Mesodermal cell (in vitro differentiated cells): ENCODE measurements around the gene GRM4.

ENCODE experiments used
- H3K27ac ChIP-seq: 2 replicates; pipeline ENCODE4 v1.7.0; 2013; ENCODE audit warnings: mild to moderate bottlenecking, low read depth, low read length, moderate library complexity; ENCODE audit not compliant: severe bottlenecking
- H3K36me3 ChIP-seq: 2 replicates; pipeline ENCODE4 v1.7.1; 2013; ENCODE audit warnings: mild to moderate bottlenecking, low read length, moderate library complexity; ENCODE audit not compliant: control insufficient read depth, insufficient read depth
- H3K4me1 ChIP-seq: one replicate; pipeline ENCODE4 v1.7.1; 2013; ENCODE audit warnings: mild to moderate bottlenecking, low read length; ENCODE audit not compliant: insufficient read depth, control insufficient read depth, poor library complexity, severe bottlenecking
- H3K4me3 ChIP-seq: 2 replicates; pipeline ENCODE4 v1.7.0; 2013; ENCODE audit warnings: low read length, control low read depth, mild to moderate bottlenecking; ENCODE audit not compliant: insufficient read depth, poor library complexity, severe bottlenecking; ENCODE audit errors: extremely low read depth
- H3K9me3 ChIP-seq: 2 replicates; pipeline ENCODE4 v1.7.1; 2013; ENCODE audit warnings: mild to moderate bottlenecking, low read length, moderate library complexity; ENCODE audit not compliant: control insufficient read depth
- WGBS, 2 experiments: methylation state at CpG; one replicate each; pipeline ENCODE4 v1.1.5; 2013; ENCODE audit warnings: missing lambda C conversion rate in 2 of 2; ENCODE audit not compliant: insufficient coverage in 2 of 2; 5-methylcytosine and 5-hydroxymethylcytosine counted together

The GRM4 gene

GRCh38 chr6:34125939-34126338 is 19.9 kb downstream of the GRM4 start:
- Histone ChIP-seq H3K9me3 (no peaks in the 10 kb centered on the region), H3K36me3 (no peaks in the 10 kb centered on the region), H3K4me3 (no peak overlapping the region), H3K27ac (no peak overlapping the region), H3K4me1 (no peaks in the 10 kb centered on the region)
- 93 to 100% methylated on average over 1 to 3 of the region's 3 CpGs for WGBS, 2 experiments

- Histone ChIP-seq H3K4me1 (no peaks in the 10 kb centered on the region), H3K36me3 (no peaks in the 10 kb centered on the region), H3K27ac (no peak overlapping the region), H3K4me3 (no peak overlapping the region), H3K9me3 (no peaks in the 10 kb centered on the region)
- 72 to 83% methylated on average over 8 to 10 of the region's 13 CpGs for WGBS, 2 experiments
These were observed 24.8 kb downstream of the GRM4 start for GRCh38 chr6:34120953-34121675.

- H3K4me1 ChIP-seq, result no peaks in the 10 kb centered on the region
- no peaks in the 10 kb centered on the region for H3K9me3 ChIP-seq
- no peaks in the 10 kb centered on the region for H3K36me3 ChIP-seq
- 92 to 96% methylated on average over 9 to 10 of the region's 11 CpGs for WGBS, 2 experiments
- no peak overlapping the region for H3K4me3 ChIP-seq
- H3K27ac ChIP-seq, result no peak overlapping the region
These were observed 30.0 kb downstream of the GRM4 start for GRCh38 chr6:34115915-34116314.

GRCh38 chr6:34115403-34115795 is 30.5 kb downstream of the GRM4 start:
- no peak overlapping the region for H3K4me3 ChIP-seq
- no peaks in the 10 kb centered on the region for H3K36me3 ChIP-seq
- H3K9me3 ChIP-seq, result no peaks in the 10 kb centered on the region
- no peak overlapping the region for H3K27ac ChIP-seq
- 47 to 65% methylated on average over 9 of the region's 10 CpGs for WGBS, 2 experiments
- H3K4me1 ChIP-seq, result no peaks in the 10 kb centered on the region

- Histone ChIP-seq H3K36me3 (no peaks in the 10 kb centered on the region), H3K4me1 (no peaks in the 10 kb centered on the region), H3K4me3 (no peak overlapping the region), H3K27ac (no peak overlapping the region), H3K9me3 (no peaks in the 10 kb centered on the region)
- WGBS, 2 experiments, result 79 to 80% methylated on average over 15 to 16 of the region's 16 CpGs
These were observed 31.0 kb downstream of the GRM4 start for GRCh38 chr6:34114695-34115402.

- H3K4me3 ChIP-seq, result no peak overlapping the region
- 50 to 68% methylated on average over 2 to 3 of the region's 3 CpGs for WGBS, 2 experiments
These were observed 32.4 kb downstream of the GRM4 start for GRCh38 chr6:34113532-34113931.

DNA sequence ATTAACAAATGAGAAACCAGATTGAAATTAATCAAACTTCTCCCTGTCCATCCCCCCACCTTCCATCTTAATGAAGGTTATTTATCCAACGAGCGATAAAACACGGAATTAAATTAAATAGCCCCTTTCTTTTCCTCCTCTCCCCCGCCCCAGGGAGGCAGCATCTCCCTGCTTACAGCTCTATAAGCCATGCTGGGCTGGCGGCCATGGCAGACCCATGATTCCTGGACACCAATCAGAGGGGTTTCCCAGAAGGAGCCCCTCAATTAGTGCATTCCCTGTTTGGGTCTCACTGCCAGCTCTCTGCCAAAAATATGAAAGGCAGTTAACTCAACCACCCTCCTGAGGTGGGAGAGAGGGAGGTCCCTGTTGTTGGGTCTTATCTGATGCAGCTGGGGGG is 33.8 kb downstream of the GRM4 start:
- Histone ChIP-seq H3K9me3 (no peaks in the 10 kb centered on the region), H3K27ac (no peak overlapping the region), H3K4me1 (no peaks in the 10 kb centered on the region), H3K36me3 (no peaks in the 10 kb centered on the region), H3K4me3 (no peak overlapping the region)
- WGBS, 2 experiments, result 71 to 86% methylated on average over 5 of the region's 5 CpGs

More at GRCh38 chr6:34113532-34113931, 32.4 kb downstream of the GRM4 start:
- Histone ChIP-seq H3K27ac (no peak overlapping the region), H3K36me3 (no peaks in the 10 kb centered on the region), H3K4me1 (no peaks in the 10 kb centered on the region), H3K9me3 (no peaks in the 10 kb centered on the region)

DNA sequence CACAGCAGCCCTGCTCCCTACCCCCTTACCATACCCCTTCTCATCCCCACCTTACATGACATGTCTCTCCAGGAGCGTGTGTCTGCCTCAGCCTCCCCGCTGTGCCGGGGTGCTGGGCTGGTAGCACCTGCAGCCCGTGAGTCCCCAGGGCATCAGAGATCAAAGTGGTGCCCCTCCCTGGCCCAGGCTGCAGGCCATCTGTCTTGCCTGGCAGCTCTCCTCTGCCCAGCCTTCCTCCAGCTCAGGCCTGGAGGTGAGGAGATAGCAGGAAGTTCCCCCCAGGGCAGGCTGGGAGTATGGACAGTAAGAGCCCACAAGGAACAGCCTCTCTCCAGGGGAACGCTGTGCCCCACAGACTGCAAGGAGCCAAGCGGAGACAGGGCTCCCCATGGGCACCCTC is 35.3 kb downstream of the GRM4 start:
- Histone ChIP-seq H3K4me1 (no peaks in the 10 kb centered on the region), H3K4me3 (no peak overlapping the region), H3K36me3 (no peaks in the 10 kb centered on the region), H3K27ac (no peak overlapping the region), H3K9me3 (no peaks in the 10 kb centered on the region)
- WGBS, 2 experiments, result 75 to 82% methylated on average over 6 of the region's 6 CpGs

GRCh38 chr6:34108176-34108575 is 37.7 kb downstream of the GRM4 start:
- Histone ChIP-seq H3K27ac (no peak overlapping the region), H3K9me3 (no peaks in the 10 kb centered on the region), H3K36me3 (no peaks in the 10 kb centered on the region), H3K4me1 (no peaks in the 10 kb centered on the region), H3K4me3 (no peak overlapping the region)
- 93 to 95% methylated on average over 8 to 9 of the region's 9 CpGs for WGBS, 2 experiments

GRCh38 chr6:34106900-34107299 is 39.0 kb downstream of the GRM4 start:
- 47 to 68% methylated on average over 3 of the region's 5 CpGs for WGBS, 2 experiments
- no peak overlapping the region for H3K4me3 ChIP-seq
- H3K9me3 ChIP-seq, result no peaks in the 10 kb centered on the region
- H3K36me3 ChIP-seq, result no peaks in the 10 kb centered on the region
- no peaks in the 10 kb centered on the region for H3K4me1 ChIP-seq
- no peak overlapping the region for H3K27ac ChIP-seq

GRCh38 chr6:34106421-34106820 is 39.5 kb downstream of the GRM4 start:
- no peaks in the 10 kb centered on the region for H3K9me3 ChIP-seq
- WGBS, 2 experiments, result 81 to 90% methylated on average over 6 of the region's 6 CpGs

More at GRCh38 chr6:34106421-34106820, 39.5 kb downstream of the GRM4 start:
- H3K4me3 ChIP-seq, result no peak overlapping the region
- no peaks in the 10 kb centered on the region for H3K36me3 ChIP-seq
- no peak overlapping the region for H3K27ac ChIP-seq
- no peaks in the 10 kb centered on the region for H3K4me1 ChIP-seq
